PC-9 (cell line): ENCODE data around the gene RTF2.

Source experiments
- CTCF ChIP-seq: fragments of 200-600 bp; sonication (generic); conservative IDR thresholded peaks from 2 replicates; pipeline ENCODE4 v1.6.1; 2017; ENCODE audit warnings: mixed run types, antibody characterized with exemption, mild to moderate bottlenecking, moderate library complexity
- EZH2 ChIP-seq: fragments of 200-600 bp; sonication (generic); IDR thresholded peaks from 2 replicates; pipeline ENCODE4 v1.8.0; 2017; ENCODE audit warnings: antibody characterized with exemption, low read depth

DNA sequence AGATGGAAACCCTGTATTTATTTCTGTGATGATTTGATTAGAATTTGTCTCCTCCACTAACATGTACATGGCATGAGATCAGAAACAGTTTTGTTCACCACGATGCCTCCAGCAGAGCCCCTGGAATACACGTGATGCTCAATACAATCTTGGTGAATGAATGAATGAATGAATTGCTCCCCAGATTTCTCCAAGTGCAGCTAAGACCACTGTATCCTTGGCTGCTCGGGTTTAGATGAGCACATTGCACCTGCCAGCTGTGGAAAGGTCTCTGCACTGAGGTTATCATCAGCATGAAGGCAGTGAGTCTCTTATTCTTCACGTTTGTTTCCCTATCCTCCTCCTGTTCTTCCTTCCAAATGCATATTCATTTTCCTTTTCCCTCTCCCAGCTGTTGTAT lies 38.5 kb upstream of the RTF2 start:
- TF ChIP-seq CTCF (no peak), EZH2 (no peak)
